H1 (cell line): ENCODE results near the gene CDYL. TPM values are rescaled to one million over a fixed set of nuclear protein-coding genes. Genes with fewer than 3 reads are reported as not detected.
A peak's percentile ranks its signal among the peaks of the same experiment; 100 is the strongest.

Source experiments
- CTCF ChIA-PET: fragments of 300-600 bp; sonication (Branson Sonifier 250); formaldehyde crosslinking; loops from one replicate; lab custom pipeline; 2021; ENCODE audit not compliant: partially characterized antibody; lab: Charles Lee
- POLR2A ChIA-PET: fragments of 300-600 bp; sonication (Branson Sonifier 250); formaldehyde crosslinking; loops from one replicate; lab custom pipeline; 2021; ENCODE audit warnings: inconsistent platforms; ENCODE audit not compliant: partially characterized antibody; lab: Charles Lee
- DNase-seq, 2 experiments: peaks; one replicate each; pipeline versions ENCODE4 v3.0.0 to v3.0.0-alpha.2; 2010 to 2022; ENCODE audit warnings: low spot score in 2 of 2, low read depth in 1 of 2, mixed read lengths in 1 of 2
- FAIRE-seq: peaks from 2 replicates; lab custom pipeline; 2011; peaks lifted over from hg19 to GRCh38; lab: Jason Lieb, UNC
- H2AFZ ChIP-seq: 2 replicates; pipeline ENCODE4 v1.8.1; 2012; ENCODE audit warnings: low read length, inconsistent platforms
- H2AK5ac ChIP-seq: 2 replicates; pipeline ENCODE4 v1.6.1; 2013; ENCODE audit warnings: low read depth, low read length
- H2BK120ac ChIP-seq: replicated peaks from 2 replicates; pipeline ENCODE3; 2013; ENCODE audit warnings: low read depth, low read length, inconsistent platforms
- H2BK12ac ChIP-seq: 2 replicates; pipeline ENCODE4 v1.6.1; 2013; ENCODE audit warnings: low read depth, low read length
- H2BK15ac ChIP-seq: 2 replicates; pipeline ENCODE4 v1.6.1; 2013; ENCODE audit warnings: low read length
- H2BK20ac ChIP-seq: 2 replicates; pipeline ENCODE4 v1.6.1; 2013; ENCODE audit warnings: low read length
- H2BK5ac ChIP-seq: 2 replicates; pipeline ENCODE4 v1.6.1; 2013; ENCODE audit warnings: low read depth, low read length
- H3K14ac ChIP-seq: 2 replicates; pipeline ENCODE4 v1.6.1; 2013; ENCODE audit warnings: inconsistent platforms; ENCODE audit not compliant: insufficient read length
- H3K18ac ChIP-seq: 2 replicates; pipeline ENCODE4 v1.6.1; 2013; ENCODE audit warnings: low read length; ENCODE audit errors: extremely low read depth
- H3K23ac ChIP-seq: 2 replicates; pipeline ENCODE4 v1.6.1; 2013; ENCODE audit warnings: inconsistent platforms; ENCODE audit not compliant: insufficient read length
- H3K23me2 ChIP-seq: 2 replicates; pipeline ENCODE4 v1.6.1; 2013; ENCODE audit warnings: low read depth, low read length
- H3K27ac ChIP-seq: 2 replicates; pipeline ENCODE4 v1.6.1; 2011; ENCODE audit warnings: low read depth, low read length, inconsistent platforms
- H3K27me3 ChIP-seq, 4 experiments: replicated peaks in 1 of 4; 1 replicate in 1 of 4; 2 replicates in 3 of 4; pipeline versions ENCODE4 v1.6.1 to v1.8.1; 2011 to 2013; ENCODE audit warnings: low read length in 3 of 4, mild to moderate bottlenecking in 3 of 4, inconsistent platforms in 2 of 4, mixed read lengths in 2 of 4, moderate library complexity in 1 of 4; ENCODE audit not compliant: control insufficient read depth in 3 of 4, insufficient read depth in 3 of 4; ENCODE audit errors: extremely low read depth in 1 of 4
- H3K36me3 ChIP-seq, 4 experiments: 2 replicates each; pipeline versions ENCODE4 v1.6.1 to v1.8.1; 2011 to 2013; ENCODE audit warnings: mild to moderate bottlenecking in 4 of 4, low read length in 3 of 4, moderate library complexity in 2 of 4, control low read depth in 1 of 4, inconsistent platforms in 1 of 4; ENCODE audit not compliant: insufficient read depth in 4 of 4, control insufficient read depth in 2 of 4
- H3K4ac ChIP-seq: replicated peaks from 2 replicates; pipeline ENCODE3; 2013; ENCODE audit warnings: low read length, low read depth, mixed read lengths, inconsistent platforms; ENCODE audit not compliant: insufficient read length
- H3K4me1 ChIP-seq, 4 experiments: replicated peaks in 1 of 4; 1 replicate in 1 of 4; 2 replicates in 3 of 4; pipeline versions ENCODE4 v1.6.1 to v1.8.1; 2011 to 2013; ENCODE audit warnings: low read length in 3 of 4, inconsistent platforms in 2 of 4, mixed read lengths in 1 of 4; ENCODE audit not compliant: insufficient read depth in 4 of 4, control insufficient read depth in 3 of 4
- H3K4me2 ChIP-seq, 2 experiments: 2 replicates each; pipeline versions ENCODE4 v1.6.1 to v1.8.1; 2011 to 2013; ENCODE audit warnings: low read depth in 2 of 2, low read length in 2 of 2, control low read depth in 1 of 2, inconsistent platforms in 1 of 2, mild to moderate bottlenecking in 1 of 2; ENCODE audit not compliant: insufficient read depth in 1 of 2
- H3K4me3 ChIP-seq, 4 experiments: fragments of 200-600, 300-600 bp in 1 of 4; sonication (generic), shearing (Covaris generic), sonication (Bioruptor Twin) in 1 of 4; 2 replicates each; pipeline versions ENCODE4 v1.5.1 to v1.8.1; 2011 to 2016; ENCODE audit warnings: low read length in 4 of 4, low read depth in 3 of 4, control low read depth in 2 of 4, inconsistent platforms in 2 of 4, mild to moderate bottlenecking in 2 of 4, mixed read lengths in 1 of 4, moderate library complexity in 1 of 4; ENCODE audit not compliant: insufficient read depth in 2 of 4; ENCODE audit errors: extremely low read depth in 1 of 4
- H3K56ac ChIP-seq: replicated peaks from 2 replicates; pipeline ENCODE3; 2013; ENCODE audit warnings: low read depth, mild to moderate bottlenecking, mixed read lengths, low read length, inconsistent platforms; ENCODE audit not compliant: insufficient read length
- H3K79me1 ChIP-seq: 2 replicates; pipeline ENCODE4 v1.6.1; 2013; ENCODE audit warnings: low read depth, low read length, control low read depth
- H3K79me2 ChIP-seq, 2 experiments: 2 replicates each; pipeline versions ENCODE4 v1.6.1 to v1.8.1; 2012 to 2013; ENCODE audit warnings: low read length in 2 of 2, mild to moderate bottlenecking in 2 of 2, inconsistent platforms in 1 of 2; ENCODE audit not compliant: insufficient read depth in 2 of 2, control insufficient read depth in 1 of 2
- H3K9ac ChIP-seq, 4 experiments: replicated peaks in 1 of 4; 1 replicate in 1 of 4; 2 replicates in 3 of 4; pipeline versions ENCODE4 v1.6.1 to v1.8.1; 2011 to 2013; ENCODE audit warnings: low read depth in 3 of 4, low read length in 3 of 4, control low read depth in 2 of 4, mild to moderate bottlenecking in 2 of 4, moderate library complexity in 2 of 4, inconsistent platforms in 1 of 4; ENCODE audit errors: extremely low read depth in 1 of 4
- H3K9me3 ChIP-seq, 2 experiments: 2 replicates each; pipeline versions ENCODE4 v1.6.1 to v1.8.1; 2012 to 2013; ENCODE audit warnings: mild to moderate bottlenecking in 2 of 2, moderate library complexity in 2 of 2, control low read depth in 1 of 2, inconsistent platforms in 1 of 2, low read depth in 1 of 2, low read length in 1 of 2, mixed read lengths in 1 of 2; ENCODE audit not compliant: insufficient read depth in 2 of 2
- H4K20me1 ChIP-seq, 2 experiments: replicated peaks in 1 of 2; 2 replicates each; pipeline versions ENCODE3 to v1.8.1; 2011 to 2013; ENCODE audit warnings: inconsistent platforms in 2 of 2, low read length in 2 of 2, mild to moderate bottlenecking in 1 of 2; ENCODE audit not compliant: insufficient read depth in 2 of 2, control insufficient read depth in 1 of 2
- H4K5ac ChIP-seq: 2 replicates; pipeline ENCODE4 v1.6.1; 2013; ENCODE audit warnings: low read length, low read depth, mixed read lengths, inconsistent platforms; ENCODE audit not compliant: insufficient read length
- H4K8ac ChIP-seq: 2 replicates; pipeline ENCODE4 v1.8.0; 2013; ENCODE audit warnings: mild to moderate bottlenecking, moderate library complexity, low read length, inconsistent platforms; ENCODE audit not compliant: insufficient read depth; ENCODE audit errors: extremely low read depth
- H4K91ac ChIP-seq: replicated peaks from 2 replicates; pipeline ENCODE3; 2013; ENCODE audit warnings: low read length, mixed read lengths, inconsistent platforms; ENCODE audit not compliant: insufficient read length
- ASH2L ChIP-seq: fragments of 200-600, 300-600 bp; sonication (generic); IDR thresholded peaks from one replicate; pipeline ENCODE4 v1.7.1; 2017; ENCODE audit warnings: low read length
- RAD21 ChIP-seq, 2 experiments: IDR thresholded peaks in 1 of 2; conservative IDR thresholded peaks in 1 of 2; 2 replicates each; pipeline ENCODE4 v1.6.1; 2011; ENCODE audit warnings: low read depth in 2 of 2, low read length in 2 of 2, improper control_type of control experiment in 1 of 2, inconsistent platforms in 1 of 2, mild to moderate bottlenecking in 1 of 2, moderate library complexity in 1 of 2
- SIRT6 ChIP-seq: IDR thresholded peaks from one replicate; pipeline ENCODE4 v1.7.1; 2012; ENCODE audit warnings: low read length, inconsistent platforms
- TCF12 ChIP-seq: IDR thresholded peaks from 2 replicates; pipeline ENCODE4 v1.6.1; 2011; ENCODE audit warnings: low read depth, mild to moderate bottlenecking, low read length
- TEAD4 ChIP-seq: IDR thresholded peaks from 2 replicates; pipeline ENCODE4 v1.6.1; 2012; ENCODE audit warnings: low read depth, low read length, inconsistent platforms, mixed read lengths
- WGBS, 2 experiments: shearing (Covaris generic) in 1 of 2; methylation state at CpG; one replicate each; pipeline versions ENCODE4 v1.1.6 to v1.1.7; 2013 to 2015; ENCODE audit warnings: low lambda C conversion rate in 2 of 2, mixed read lengths in 2 of 2, inconsistent platforms in 1 of 2, low coverage in 1 of 2, missing lambda C conversion rate in 1 of 2; ENCODE audit not compliant: insufficient replicate concordance in 2 of 2, insufficient coverage in 1 of 2, insufficient read length in 1 of 2; ENCODE audit errors: extremely low coverage in 1 of 2, missing lambda C conversion rate in 1 of 2; 5-methylcytosine and 5-hydroxymethylcytosine counted together
- polyA plus RNA-seq, 7 experiments: library from polyadenylated mRNA; depleted of rRNA in 3 of 7; stranded (reverse) in 5 of 7; unstranded in 2 of 7; fragments of >200 nt in 5 of 7; fragments of 200-250 nt in 2 of 7; gene quantifications; 1 replicate in 5 of 7; 2 replicates in 1 of 7; 4 replicates in 1 of 7; pipeline versions ENCODE4 v1.2.1 to v1.2.3, GENCODE V29; 2011 to 2013; ENCODE audit warnings: missing spikeins in 2 of 7, mixed read lengths in 2 of 7
- total RNA-seq: library from RNA; stranded (reverse); fragmentation: NEBNext Ultra II Directional; extraction: Animal tissue kit (Norgen Biotek cat#: 25700); gene quantifications from 2 replicates; pipeline ENCODE4 v1.2.1, GENCODE V29; 2021
- TF ChIP-seq, protein P1 (sequence below), 3 experiments: IDR thresholded peaks; 1 replicate in 2 of 3; 2 replicates in 1 of 3; pipeline versions ENCODE4 v1.5.1 to v1.6.1; 2011; ENCODE audit warnings: low read length in 3 of 3, mild to moderate bottlenecking in 3 of 3, inconsistent platforms in 2 of 3, low read depth in 1 of 3, moderate library complexity in 1 of 3; ENCODE audit not compliant: insufficient read depth in 1 of 3; ENCODE audit errors: control extremely low read depth in 1 of 3

The CDYL gene
- total and polyA plus RNA-seq, 2 of the 8 experiments (the other 6 are each of a cell fraction or from before 2014, with no cell fraction given), result 56.4 to 119 TPM

DNA sequence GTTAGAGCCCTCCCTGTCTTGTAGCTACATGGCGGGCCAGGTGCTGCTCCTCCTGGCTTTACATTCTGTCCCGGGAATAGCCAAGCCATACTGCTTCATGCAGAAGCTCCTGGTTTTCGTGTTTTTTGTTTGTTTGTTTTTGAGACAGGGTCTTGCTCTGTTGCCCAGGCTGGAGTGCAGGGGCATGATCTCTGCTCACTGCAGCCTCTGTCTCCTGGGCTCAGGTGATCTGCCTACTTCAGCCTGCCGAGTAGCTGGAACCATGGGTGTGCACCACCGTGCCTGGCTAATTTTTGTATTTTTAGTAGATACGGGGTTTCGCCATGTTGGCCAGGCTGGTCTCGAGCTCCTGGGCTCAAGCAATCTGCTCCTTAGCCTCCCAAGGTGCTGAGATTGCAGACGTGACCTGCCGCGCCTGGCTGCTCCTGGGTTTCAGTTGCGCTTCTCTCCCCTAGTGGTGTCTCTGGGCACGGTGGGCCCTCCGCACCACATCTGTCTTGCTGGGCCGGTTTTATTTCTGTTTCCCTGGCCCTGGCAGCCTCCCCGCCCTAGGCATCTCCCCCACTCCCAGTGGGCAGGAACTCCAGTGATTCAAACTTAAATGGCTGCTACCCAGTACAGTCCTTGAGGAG lies 12.9 kb downstream of the CDYL start:
- Histone ChIP-seq H3K4me2 (no peak overlapping the region), H4K20me1 (peaks cover 73 to 77% of the 10 kb centered on the region in 2 experiments)
- 71% methylated on average over 16 of the region's 16 CpGs; no CpG with 5 or more reads in 1 of the 2 experiments for WGBS, 2 experiments

More for the DNA sequence above, 12.9 kb downstream of the CDYL start:
- Histone ChIP-seq H3K4me1 (peaks cover 9 to 33% (median 24%) of the 10 kb centered on the region in 4 experiments), H2BK20ac (no peak overlapping the region), H3K27ac (no peak overlapping the region), H3K4me3 (no peak overlapping the region), H3K9ac (no peak overlapping the region), H3K14ac (no peak overlapping the region), H3K4ac (no peak overlapping the region), H2BK12ac (no peak overlapping the region), H3K79me1 (peaks cover 30% of the 10 kb centered on the region), H3K23me2 (no peaks in the 10 kb centered on the region; the same call in 1 of the 2 replicates), H2AFZ (no peak overlapping the region), H4K91ac (no peak overlapping the region), H3K23ac (no peak overlapping the region), H3K36me3 (no peaks in the 10 kb centered on the region), H3K27me3 (no peaks in the 10 kb centered on the region; a peak in 2 of 7 replicates), H4K5ac (no peak overlapping the region), H2BK120ac (no peak overlapping the region), H3K79me2 (peaks cover 57 to 98% of the 10 kb centered on the region in 2 experiments), H2BK5ac (no peak overlapping the region), H2BK15ac (no peak overlapping the region), H3K9me3 (no peaks in the 10 kb centered on the region), H3K18ac (no peak overlapping the region), H4K8ac (no peak overlapping the region), H3K56ac (no peak overlapping the region), H2AK5ac (no peak overlapping the region)
- DNase-seq (peak in 1 of 2 experiments; percentile 57), FAIRE-seq (no peak)
- ChIA-PET CTCF (interaction anchor here (0.6 to 3.8 kb wide), 20 partner anchors 8 to 496 kb away, joined by 3 to 45 read pairs (median 5); no protein-coding TSS in a partner anchor), POLR2A (interaction anchor here (0.9 kb wide), 1 partner anchor 17 kb away, joined by 3 read pairs; no protein-coding TSS in a partner anchor)
- TF ChIP-seq RAD21 (IDR thresholded peaks at IDR 0.05 in 1 of 2, conservative IDR thresholded peaks at IDR 0.05 in 1 of 2; ENCODE audit: low read depth in 2 of 2, low read length in 2 of 2), result peak; percentile 24 to 40; a peak in 3 of 4 replicates
- no peak for TF ChIP-seq SIRT6
- TF ChIP-seq, protein P1, sequence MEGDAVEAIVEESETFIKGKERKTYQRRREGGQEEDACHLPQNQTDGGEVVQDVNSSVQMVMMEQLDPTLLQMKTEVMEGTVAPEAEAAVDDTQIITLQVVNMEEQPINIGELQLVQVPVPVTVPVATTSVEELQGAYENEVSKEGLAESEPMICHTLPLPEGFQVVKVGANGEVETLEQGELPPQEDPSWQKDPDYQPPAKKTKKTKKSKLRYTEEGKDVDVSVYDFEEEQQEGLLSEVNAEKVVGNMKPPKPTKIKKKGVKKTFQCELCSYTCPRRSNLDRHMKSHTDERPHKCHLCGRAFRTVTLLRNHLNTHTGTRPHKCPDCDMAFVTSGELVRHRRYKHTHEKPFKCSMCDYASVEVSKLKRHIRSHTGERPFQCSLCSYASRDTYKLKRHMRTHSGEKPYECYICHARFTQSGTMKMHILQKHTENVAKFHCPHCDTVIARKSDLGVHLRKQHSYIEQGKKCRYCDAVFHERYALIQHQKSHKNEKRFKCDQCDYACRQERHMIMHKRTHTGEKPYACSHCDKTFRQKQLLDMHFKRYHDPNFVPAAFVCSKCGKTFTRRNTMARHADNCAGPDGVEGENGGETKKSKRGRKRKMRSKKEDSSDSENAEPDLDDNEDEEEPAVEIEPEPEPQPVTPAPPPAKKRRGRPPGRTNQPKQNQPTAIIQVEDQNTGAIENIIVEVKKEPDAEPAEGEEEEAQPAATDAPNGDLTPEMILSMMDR (IDR thresholded peaks at IDR 0.05; ENCODE audit: control extremely low read depth in 1 of 3, insufficient read depth in 1 of 3, low read depth in 1 of 3, low read length in 3 of 3), result peak; percentile 43 to 67 (median 55)
- no peak for TF ChIP-seq TEAD4
- TF ChIP-seq TCF12, result no peak
- TF ChIP-seq ASH2L, result no peak
